Epithelial cell of alveolus of lung (primary cell): ENCODE measurements around the gene PDZRN4. TPM values are rescaled to one million over a fixed set of nuclear protein-coding genes. Genes with fewer than 3 reads are reported as not detected.

Experiments used
- total RNA-seq: library from RNA; depleted of rRNA; stranded (reverse); fragments of >200 nt; gene quantifications from 2 replicates; pipeline ENCODE4 v1.2.1, GENCODE V29; 2015

PDZRN4 gene
- total RNA-seq: 0.08 TPM in 1 of 2 replicates, not detected in the other

GRCh38 chr12:41188058-41188840, at the start of gene PDZRN4:
Gene PDZRN4 (plus strand): TSS chr12:41188320.

